Neuronal stem cell (in vitro differentiated cells): ENCODE data around the gene NR4A3.
"Not testable (repeated sequence)": the region's sequence is repeated elsewhere in the genome, so short reads cannot be mapped to it uniquely, and the experiment has no call there.

Experiments
- DNase-seq: peaks from one replicate; pipeline ENCODE4 v3.0.0-alpha.2; 2013; ENCODE audit warnings: low spot score
- H2AFZ ChIP-seq: one replicate; pipeline ENCODE4 v1.6.1; 2013; ENCODE audit warnings: mild to moderate bottlenecking, low read length, inconsistent platforms
- H2AK5ac ChIP-seq: 2 replicates; pipeline ENCODE4 v1.6.1; 2013; ENCODE audit warnings: low read depth, mild to moderate bottlenecking, inconsistent platforms, low read length, moderate library complexity, mixed read lengths
- H2BK120ac ChIP-seq: 2 replicates; pipeline ENCODE4 v1.6.1; 2013; ENCODE audit warnings: low read depth, mild to moderate bottlenecking, inconsistent platforms, low read length, moderate library complexity, mixed read lengths
- H2BK12ac ChIP-seq: one replicate; pipeline ENCODE4 v1.6.1; 2013; ENCODE audit warnings: low read length, inconsistent platforms
- H2BK15ac ChIP-seq: 2 replicates; pipeline ENCODE4 v1.6.1; 2013; ENCODE audit warnings: mild to moderate bottlenecking, low read length, inconsistent platforms, mixed read lengths
- H2BK5ac ChIP-seq: one replicate; pipeline ENCODE4 v1.6.1; 2013; ENCODE audit warnings: inconsistent platforms, mild to moderate bottlenecking, low read length, moderate library complexity
- H3K14ac ChIP-seq: one replicate; pipeline ENCODE4 v1.6.1; 2013; ENCODE audit warnings: low read length, inconsistent platforms
- H3K18ac ChIP-seq: 2 replicates; pipeline ENCODE4 v1.6.1; 2013; ENCODE audit warnings: low read length, inconsistent platforms
- H3K23ac ChIP-seq: 2 replicates; pipeline ENCODE4 v1.6.1; 2013; ENCODE audit warnings: low read depth, mild to moderate bottlenecking, mixed read lengths, low read length, inconsistent platforms; ENCODE audit not compliant: poor library complexity
- H3K27ac ChIP-seq: replicated peaks from 3 replicates; pipeline ENCODE4 v1.5.1; 2013; ENCODE audit warnings: low read length, inconsistent platforms
- H3K27me3 ChIP-seq, 3 experiments: 2 replicates each; pipeline ENCODE4 v1.6.1; 2013; ENCODE audit warnings: low read length in 3 of 3, mild to moderate bottlenecking in 2 of 3, inconsistent platforms in 1 of 3, low read depth in 1 of 3, mixed read lengths in 1 of 3, moderate library complexity in 1 of 3; ENCODE audit not compliant: control insufficient read depth in 3 of 3, insufficient read depth in 3 of 3
- H3K36me3 ChIP-seq, 2 donors: replicated peaks in 1 of 2; 2 replicates each; pipeline ENCODE4 v1.6.1; 2013; ENCODE audit warnings: low read length in 2 of 2; ENCODE audit not compliant: control insufficient read depth in 2 of 2, insufficient read depth in 2 of 2
- H3K4ac ChIP-seq: 2 replicates; pipeline ENCODE4 v1.6.1; 2013; ENCODE audit warnings: inconsistent platforms, mild to moderate bottlenecking, low read length, moderate library complexity
- H3K4me1 ChIP-seq, 2 donors: 1 replicate in 1 of 2; 2 replicates in 1 of 2; pipeline ENCODE4 v1.6.1; 2013; ENCODE audit warnings: low read length in 2 of 2, low read depth in 1 of 2; ENCODE audit not compliant: control insufficient read depth in 2 of 2, insufficient read depth in 1 of 2
- H3K4me2 ChIP-seq: one replicate; pipeline ENCODE4 v1.6.1; 2013; ENCODE audit warnings: mild to moderate bottlenecking, low read length, inconsistent platforms; ENCODE audit not compliant: insufficient read depth, poor library complexity, severe bottlenecking
- H3K4me3 ChIP-seq, 2 donors: 2 replicates each; pipeline ENCODE4 v1.5.1; 2013; ENCODE audit warnings: low read length in 2 of 2, mild to moderate bottlenecking in 2 of 2, inconsistent platforms in 1 of 2, moderate library complexity in 1 of 2
- H3K79me1 ChIP-seq: one replicate; pipeline ENCODE4 v1.6.1; 2013; ENCODE audit warnings: low read depth, mild to moderate bottlenecking, inconsistent platforms, low read length, moderate library complexity
- H3K9ac ChIP-seq: one replicate; pipeline ENCODE4 v1.6.1; 2013; ENCODE audit warnings: mild to moderate bottlenecking, low read depth, low read length, inconsistent platforms; ENCODE audit not compliant: poor library complexity
- H3K9me3 ChIP-seq, 2 donors: replicated peaks in 1 of 2; 2 replicates each; pipeline versions ENCODE3 to v1.6.1; 2013; ENCODE audit warnings: low read length in 2 of 2, mild to moderate bottlenecking in 2 of 2, inconsistent platforms in 1 of 2, low read depth in 1 of 2, mixed read lengths in 1 of 2, moderate library complexity in 1 of 2; ENCODE audit not compliant: control insufficient read depth in 2 of 2, insufficient read depth in 1 of 2
- H4K8ac ChIP-seq: one replicate; pipeline ENCODE4 v1.6.1; 2013; ENCODE audit warnings: low read depth, mild to moderate bottlenecking, inconsistent platforms, low read length, moderate library complexity
- H4K91ac ChIP-seq: one replicate; pipeline ENCODE4 v1.6.1; 2013; ENCODE audit warnings: low read length, low read depth, mild to moderate bottlenecking, inconsistent platforms; ENCODE audit not compliant: poor library complexity
- WGBS, 2 donors: extraction: QIAGEN DNeasy Blood & Tissue Kit; methylation state at CpG; one replicate each; pipeline ENCODE4 v1.1.7; 2013; ENCODE audit warnings: missing lambda C conversion rate in 2 of 2, mixed read lengths in 1 of 2; ENCODE audit not compliant: insufficient read length in 2 of 2, insufficient replicate concordance in 1 of 2; ENCODE audit errors: extremely low coverage in 2 of 2; 5-methylcytosine and 5-hydroxymethylcytosine counted together

The NR4A3 gene

DNA sequence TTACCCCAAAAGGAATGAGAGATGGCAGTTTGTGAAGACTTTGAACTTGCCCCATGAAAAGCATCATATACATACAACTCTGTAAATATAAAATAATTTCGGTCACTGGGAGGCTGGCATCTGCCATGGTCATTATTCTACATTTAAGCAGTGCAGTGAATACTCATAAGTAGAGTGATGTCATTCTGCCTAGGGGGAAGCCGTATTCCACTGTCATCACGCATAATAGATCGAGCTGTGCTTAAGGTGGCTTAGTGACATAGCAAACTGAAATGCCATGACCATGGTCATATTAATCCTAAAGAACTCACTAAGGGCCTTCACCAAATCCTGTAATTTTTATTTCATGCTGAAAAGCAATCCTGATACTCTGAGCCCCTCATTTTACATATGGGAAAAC, 42.4 kb upstream of the NR4A3 start:
- DNase-seq = no peak
- no peak overlapping the region for H3K14ac ChIP-seq
- no peak overlapping the region for H3K4me3 ChIP-seq
- no peak overlapping the region for H3K27ac ChIP-seq
- H2BK12ac ChIP-seq = no peak overlapping the region
- no CpG with 5 or more reads among the region's 4 CpGs for WGBS, 2 donors
- H2BK5ac ChIP-seq = no peak overlapping the region
- H2BK15ac ChIP-seq = no peak overlapping the region
- no peak overlapping the region for H3K18ac ChIP-seq
- H3K27me3 ChIP-seq = no peaks in the 10 kb centered on the region
- no peaks in the 10 kb centered on the region for H3K9me3 ChIP-seq
- H2BK120ac ChIP-seq = no peak overlapping the region
- no peak overlapping the region for H3K9ac ChIP-seq
- H3K79me1 ChIP-seq = no peaks in the 10 kb centered on the region
- H3K4ac ChIP-seq = no peak overlapping the region
- H3K4me1 ChIP-seq = no peaks in the 10 kb centered on the region
- H2AFZ ChIP-seq = no peak overlapping the region
- no peaks in the 10 kb centered on the region for H3K36me3 ChIP-seq
- H3K23ac ChIP-seq = no peak overlapping the region
- no peak overlapping the region for H3K4me2 ChIP-seq
- H4K8ac ChIP-seq = no peak overlapping the region
- H2AK5ac ChIP-seq = no peak overlapping the region
- no peak overlapping the region for H4K91ac ChIP-seq

GRCh38 chr9:99782349-99782748, 39.3 kb upstream of the NR4A3 start:
- WGBS, 2 donors = no CpG with 5 or more reads among the region's 5 CpGs
- not testable (repeated sequence) for H2AFZ ChIP-seq, H2AK5ac ChIP-seq, H3K27ac ChIP-seq, DNase-seq, H3K4me1 ChIP-seq, H2BK120ac ChIP-seq, H2BK5ac ChIP-seq, H3K14ac ChIP-seq, H3K18ac ChIP-seq, H3K27me3 ChIP-seq, H3K79me1 ChIP-seq, H3K9ac ChIP-seq, H4K8ac ChIP-seq, H3K9me3 ChIP-seq, H3K36me3 ChIP-seq, H3K23ac ChIP-seq, H2BK12ac ChIP-seq, H3K4me3 ChIP-seq, H4K91ac ChIP-seq, H2BK15ac ChIP-seq, H3K4ac ChIP-seq, H3K4me2 ChIP-seq

DNA sequence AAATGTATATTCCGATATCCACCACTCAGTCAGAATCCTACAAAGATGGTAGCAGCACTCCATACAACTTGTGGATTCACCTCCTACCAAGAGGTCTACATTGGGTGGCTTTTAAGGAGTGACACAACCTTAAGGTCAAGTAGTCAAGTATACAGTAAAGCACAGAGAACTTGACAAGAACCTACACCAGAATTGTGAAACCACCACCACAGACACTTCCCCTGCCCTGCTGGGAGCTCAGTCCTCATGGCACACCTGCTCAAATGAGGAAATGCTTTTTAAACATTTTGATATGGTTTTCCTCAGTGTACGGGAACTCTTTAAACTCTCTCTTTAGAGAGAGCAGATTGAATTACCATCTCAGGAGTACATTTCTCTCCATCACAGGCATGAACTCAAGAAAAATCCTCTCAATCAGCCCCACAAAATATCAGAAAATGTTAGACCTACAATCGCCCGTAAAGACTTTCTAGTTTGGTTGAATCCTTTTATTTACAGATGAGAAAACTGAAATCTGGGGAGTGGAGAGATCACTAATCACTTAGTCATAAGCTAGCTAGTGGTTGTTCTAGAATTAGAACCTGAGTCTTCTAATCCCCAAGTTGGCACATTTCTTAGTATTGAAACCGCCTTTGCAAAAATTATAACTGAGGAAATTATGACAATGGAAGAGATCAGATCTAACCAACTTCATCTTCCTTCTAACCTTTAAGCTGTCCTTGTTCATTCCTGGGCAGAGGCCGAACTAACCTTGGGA, 38.5 kb upstream of the NR4A3 start:
- no peak overlapping the region for H3K27ac ChIP-seq
- H3K9me3 ChIP-seq = no peaks in the 10 kb centered on the region
- no peak overlapping the region for H2BK120ac ChIP-seq
- H2BK12ac ChIP-seq = no peak overlapping the region
- no peaks in the 10 kb centered on the region for H3K4me1 ChIP-seq
- no peak overlapping the region for H2BK15ac ChIP-seq
- no peaks in the 10 kb centered on the region for H3K79me1 ChIP-seq
- no peaks in the 10 kb centered on the region for H3K36me3 ChIP-seq
- DNase-seq = no peak
- no peaks in the 10 kb centered on the region for H3K27me3 ChIP-seq
- H3K14ac ChIP-seq = no peak overlapping the region
- no CpG with 5 or more reads among the region's 6 CpGs for WGBS, 2 donors
- no peak overlapping the region for H3K23ac ChIP-seq
- no peak overlapping the region for H3K9ac ChIP-seq
- H3K18ac ChIP-seq = no peak overlapping the region
- H4K91ac ChIP-seq = no peak overlapping the region
- H4K8ac ChIP-seq = no peak overlapping the region
- no peak overlapping the region for H3K4me2 ChIP-seq
- H2AK5ac ChIP-seq = no peak overlapping the region
- H2AFZ ChIP-seq = no peak overlapping the region
- H3K4me3 ChIP-seq = no peak overlapping the region
- no peak overlapping the region for H3K4ac ChIP-seq
- H2BK5ac ChIP-seq = no peak overlapping the region

- H3K18ac ChIP-seq = no peak overlapping the region
- no CpG with 5 or more reads among the region's 2 CpGs for WGBS, 2 donors
- H3K23ac ChIP-seq = no peak overlapping the region
- no peak overlapping the region for H3K9ac ChIP-seq
- H3K4me2 ChIP-seq = no peak overlapping the region
- H4K8ac ChIP-seq = no peak overlapping the region
- DNase-seq = no peak
- no peaks in the 10 kb centered on the region for H3K9me3 ChIP-seq
- H3K79me1 ChIP-seq = no peaks in the 10 kb centered on the region
- no peaks in the 10 kb centered on the region for H3K27me3 ChIP-seq
- H3K36me3 ChIP-seq = no peaks in the 10 kb centered on the region
- no peak overlapping the region for H3K4me3 ChIP-seq
- no peak overlapping the region for H3K4ac ChIP-seq
- H3K14ac ChIP-seq = no peak overlapping the region
- H2AK5ac ChIP-seq = no peak overlapping the region
- H2BK15ac ChIP-seq = no peak overlapping the region
- no peak overlapping the region for H4K91ac ChIP-seq
- no peak overlapping the region for H2BK5ac ChIP-seq
- H2BK120ac ChIP-seq = no peak overlapping the region
- H2BK12ac ChIP-seq = no peak overlapping the region
- H3K4me1 ChIP-seq = no peaks in the 10 kb centered on the region
- no peak overlapping the region for H2AFZ ChIP-seq
- no peak overlapping the region for H3K27ac ChIP-seq
These were observed 37.9 kb upstream of the NR4A3 start for GRCh38 chr9:99783799-99784198.
